HCT116 (cell line): Measurements from ENCODE around the gene PILRA. TPM values are rescaled to one million over a fixed set of nuclear protein-coding genes. Genes with fewer than 3 reads are reported as not detected.
"Not testable (repeated sequence)": the region's sequence is repeated elsewhere in the genome, so short reads cannot be mapped to it uniquely, and the experiment has no call there.

Experiments used
- ATAC-seq: fragments of 200-7000 bp; cut with Tn5 transposase; 2 replicates; pipeline ENCODE4 v1.9.1; 2020; ENCODE audit warnings: mild to moderate bottlenecking, moderate library complexity
- Bru-seq: library from RNA; stranded (reverse); fragments of 400-500 nt; gene quantifications from one replicate; lab custom pipeline; 2021; lab: Mats Ljungman, UMichigan
- BruChase-seq, 2 experiments: library from RNA; stranded (reverse); fragments of 400-500 nt; gene quantifications; one replicate each; lab custom pipeline; 2021; lab: Mats Ljungman, UMichigan
- BruUV-seq: library from RNA; stranded (reverse); fragments of 400-500 nt; replicated peaks from 2 replicates; lab custom pipeline; 2021; lab: Mats Ljungman, UMichigan
- CTCF ChIA-PET: fragments of 300-600 bp; sonication (Branson Sonifier 250); formaldehyde crosslinking; loops from one replicate; lab custom pipeline; 2021; ENCODE audit warnings: antibody characterized with exemption; lab: Charles Lee
- POLR2A ChIA-PET: fragments of 300-600, 350-600 bp; sonication (Branson Sonifier 250); formaldehyde crosslinking; loops from one replicate; lab custom pipeline; 2021; ENCODE audit warnings: antibody characterized with exemption; lab: Charles Lee
- RAD21 ChIA-PET, 2 experiments: fragments of 300-600 bp; sonication (Branson Sonifier 250); formaldehyde crosslinking; loops; one replicate each; lab custom pipeline; 2023; ENCODE audit warnings: low total read pairs in 2 of 2; ENCODE audit not compliant: uncharacterized antibody in 2 of 2, unreplicated experiment in 2 of 2, low non-redundant PET in 1 of 2; lab: Charles Lee
- DNase-seq: peaks from one replicate; pipeline ENCODE4 v3.0.0-alpha.2; 2010; ENCODE audit warnings: low read depth, low spot score
- H2AFZ ChIP-seq: fragments of 200-600 bp; shearing (Covaris generic), sonication (generic); 2 replicates; pipeline ENCODE4 v1.6.1; 2017; ENCODE audit warnings: low read depth, mixed run types, mixed read lengths, antibody characterized with exemption, low read length; ENCODE audit not compliant: poor library complexity, severe bottlenecking
- H3K27ac ChIP-seq: 2 replicates; pipeline ENCODE4 v1.5.1; 2012; ENCODE audit warnings: low read depth, low read length
- H3K27me3 ChIP-seq: fragments of 200-600 bp; sonication (generic); 2 replicates; pipeline ENCODE4 v1.6.1; 2016; ENCODE audit warnings: mixed run types, low read length, mixed read lengths; ENCODE audit not compliant: insufficient read depth
- H3K36me3 ChIP-seq, 2 experiments: fragments of 200-500 bp in 1 of 2; fragments of 200-600 bp in 1 of 2; sonication (Bioruptor generic) in 1 of 2; sonication (generic) in 1 of 2; 2 replicates each; pipeline versions ENCODE4 v1.5.1 to v1.6.1; 2014 to 2016; ENCODE audit warnings: low read length in 2 of 2, inconsistent platforms in 1 of 2, mixed read lengths in 1 of 2, mixed run types in 1 of 2; ENCODE audit not compliant: insufficient read depth in 2 of 2, control insufficient read depth in 1 of 2
- H3K4me1 ChIP-seq, 2 experiments: fragments of 200-600 bp in 1 of 2; sonication (generic) in 1 of 2; 2 replicates each; pipeline versions ENCODE4 v1.5.1 to v1.6.1; 2012 to 2017; ENCODE audit warnings: low read length in 2 of 2, inconsistent platforms in 1 of 2, mild to moderate bottlenecking in 1 of 2, mixed read lengths in 1 of 2, mixed run types in 1 of 2, moderate library complexity in 1 of 2; ENCODE audit not compliant: insufficient read depth in 2 of 2, control insufficient read depth in 1 of 2
- H3K4me2 ChIP-seq: fragments of 200-600 bp; sonication (generic); 2 replicates; pipeline ENCODE4 v1.6.1; 2017; ENCODE audit warnings: mixed run types, low read length, mixed read lengths
- H3K4me3 ChIP-seq, 2 experiments: fragments of 200-600 bp in 1 of 2; sonication (generic) in 1 of 2; replicated peaks in 1 of 2; 2 replicates each; pipeline ENCODE4 v1.5.1; 2011 to 2016; ENCODE audit warnings: low read length in 2 of 2, control low read depth in 1 of 2, low read depth in 1 of 2, mild to moderate bottlenecking in 1 of 2, mixed read lengths in 1 of 2, mixed run types in 1 of 2
- H3K79me2 ChIP-seq: fragments of 200-600 bp; sonication (generic); 2 replicates; pipeline ENCODE4 v1.6.1; 2017; ENCODE audit warnings: mild to moderate bottlenecking, mixed run types, low read length, moderate library complexity, mixed read lengths; ENCODE audit not compliant: insufficient read depth
- H3K9ac ChIP-seq: fragments of 200-600 bp; sonication (generic); 2 replicates; pipeline ENCODE4 v1.6.1; 2016; ENCODE audit warnings: low read length, mixed read lengths
- H3K9me2 ChIP-seq: fragments of 200-600 bp; sonication (generic), shearing (Covaris generic); 2 replicates; pipeline ENCODE4 v1.6.1; 2017; ENCODE audit warnings: mixed run types, mild to moderate bottlenecking, moderate library complexity; ENCODE audit not compliant: insufficient read depth
- H3K9me3 ChIP-seq, 2 experiments: fragments of 200-500 bp in 1 of 2; fragments of 200-600 bp in 1 of 2; sonication (Bioruptor generic) in 1 of 2; sonication (generic) in 1 of 2; 2 replicates each; pipeline ENCODE4 v1.6.1; 2014 to 2017; ENCODE audit warnings: low read length in 2 of 2, mixed read lengths in 2 of 2, inconsistent platforms in 1 of 2, low read depth in 1 of 2, mild to moderate bottlenecking in 1 of 2, mixed run types in 1 of 2, moderate library complexity in 1 of 2; ENCODE audit not compliant: control insufficient read depth in 1 of 2, insufficient read depth in 1 of 2
- H4K20me1 ChIP-seq: fragments of 200-600 bp; sonication (generic), shearing (Covaris generic); 2 replicates; pipeline ENCODE4 v1.6.1; 2017; ENCODE audit warnings: mixed run types, mild to moderate bottlenecking, moderate library complexity; ENCODE audit not compliant: insufficient read depth
- CBX3 ChIP-seq: IDR thresholded peaks from 2 replicates; pipeline ENCODE4 v1.6.1; 2012; ENCODE audit warnings: low read depth
- CTCF ChIP-seq, 3 experiments: fragments of 200-600 bp in 1 of 3; sonication (generic) in 1 of 3; IDR thresholded peaks in 2 of 3; conservative IDR thresholded peaks in 1 of 3; 2 replicates each; pipeline ENCODE4 v1.5.1; 2012 to 2017; ENCODE audit warnings: low read depth in 2 of 3, low read length in 2 of 3, antibody characterized with exemption in 1 of 3, borderline replicate concordance in 1 of 3, control low read depth in 1 of 3, mild to moderate bottlenecking in 1 of 3, mixed read lengths in 1 of 3, mixed run types in 1 of 3, moderate library complexity in 1 of 3; ENCODE audit not compliant: insufficient read depth in 1 of 3
- EGR1 ChIP-seq: IDR thresholded peaks from 2 replicates; pipeline ENCODE4 v1.6.1; 2012; ENCODE audit warnings: low read depth
- ELF1 ChIP-seq: IDR thresholded peaks from 2 replicates; pipeline ENCODE4 v1.6.1; 2012; ENCODE audit warnings: low read depth, borderline replicate concordance
- EZH2 ChIP-seq: fragments of 200-600 bp; sonication (generic); IDR thresholded peaks from 2 replicates; pipeline ENCODE4 v1.6.1; 2017; ENCODE audit warnings: antibody characterized with exemption, mixed run types
- EZH2phosphoT487 ChIP-seq: fragments of 200-600 bp; IDR thresholded peaks from 2 replicates; pipeline ENCODE4 v1.6.1; 2018; ENCODE audit warnings: antibody characterized with exemption, borderline replicate concordance
- JUND ChIP-seq: IDR thresholded peaks from 2 replicates; pipeline ENCODE4 v1.6.1; 2012
- MAX ChIP-seq: IDR thresholded peaks from 2 replicates; pipeline ENCODE4 v1.6.1; 2012
- POLR2A ChIP-seq: IDR thresholded peaks from 2 replicates; pipeline ENCODE4 v1.7.0; 2011; ENCODE audit warnings: borderline replicate concordance; ENCODE audit not compliant: insufficient read depth, insufficient read length; ENCODE audit errors: extremely low read depth
- POLR2AphosphoS5 ChIP-seq: IDR thresholded peaks from 2 replicates; pipeline ENCODE4 v1.6.1; 2011; ENCODE audit warnings: mild to moderate bottlenecking, low read depth, low read length, moderate library complexity
- RAD21 ChIP-seq: IDR thresholded peaks from 2 replicates; pipeline ENCODE4 v1.6.1; 2012; ENCODE audit warnings: low read depth, mild to moderate bottlenecking
- SIN3A ChIP-seq: IDR thresholded peaks from 2 replicates; pipeline ENCODE4 v1.6.1; 2012; ENCODE audit warnings: low read depth
- SP1 ChIP-seq: IDR thresholded peaks from 2 replicates; pipeline ENCODE4 v1.6.1; 2012; ENCODE audit warnings: low read depth
- SRF ChIP-seq: IDR thresholded peaks from 2 replicates; pipeline ENCODE4 v1.6.1; 2012; ENCODE audit warnings: low read depth
- TCF7L2 ChIP-seq: IDR thresholded peaks from 2 replicates; pipeline ENCODE4 v1.7.0; 2011; ENCODE audit warnings: borderline replicate concordance, inconsistent platforms; ENCODE audit not compliant: insufficient read depth, insufficient read length; ENCODE audit errors: extremely low read depth
- YY1 ChIP-seq: IDR thresholded peaks from 2 replicates; pipeline ENCODE4 v1.6.1; 2011; ENCODE audit warnings: low read length, low read depth, moderate library complexity, mild to moderate bottlenecking; ENCODE audit not compliant: insufficient replicate concordance; ENCODE audit errors: extremely low read depth
- ZBTB33 ChIP-seq: IDR thresholded peaks from 2 replicates; pipeline ENCODE4 v1.6.1; 2011; ENCODE audit warnings: mild to moderate bottlenecking, low read length, moderate library complexity; ENCODE audit not compliant: insufficient replicate concordance; ENCODE audit errors: extremely low read depth
- ZFX ChIP-seq: fragments of 450-650 bp; IDR thresholded peaks from 2 replicates; pipeline ENCODE4 v1.6.1; 2017
- ZNF274 ChIP-seq: fragments of 200-500 bp; sonication (Bioruptor generic); IDR thresholded peaks from 2 replicates; pipeline ENCODE4 v1.6.1; 2014; ENCODE audit warnings: mild to moderate bottlenecking, low read depth, low read length, inconsistent platforms
- intact Hi-C: fragments of 100-400 bp; cut with micrococcal nuclease; formaldehyde crosslinking; loops from 2 replicates; pipeline ENCODE4 v1.10.0; 2022
- long read RNA-seq: library from polyadenylated mRNA; unstranded; transcript quantifications from one replicate; pipeline ENCODE4 v2.0.0, GENCODE V29; 2021; ENCODE audit not compliant: unreplicated experiment
- polyA plus RNA-seq: library from polyadenylated mRNA; unstranded; fragments of >200 nt; gene quantifications from 2 replicates; pipeline ENCODE4 v1.2.1, GENCODE V29; 2012; ENCODE audit warnings: missing spikeins
- total RNA-seq: library from RNA; stranded (reverse); gene quantifications from one replicate; pipeline ENCODE4 v1.2.1, GENCODE V29; 2021; ENCODE audit not compliant: unreplicated experiment

The PILRA gene
- 1.8 TPM for total RNA-seq
- 0.17 and 0.94 TPM in 2 replicates for polyA plus RNA-seq
- percentile 32 among the genes with signal in this experiment for Bru-seq, nascent RNA
- BruChase-seq, experiment 1, labeled RNA remaining after a 6-hour chase = percentile 64 among the genes with signal in this experiment
- BruChase-seq, experiment 2, labeled RNA remaining after a 2-hour chase = percentile 47 among the genes with signal in this experiment
- long read RNA-seq = 0 reads

- Histone ChIP-seq H3K9me3 (no peaks in the 10 kb centered on the region), H3K9ac (no peak within 1 kb of the TSS), H3K4me2 (no peak within 1 kb of the TSS), H3K27ac (no peak within 1 kb of the TSS), H3K9me2 (no peaks in the 10 kb centered on the region), H2AFZ (no peak within 1 kb of the TSS), H3K27me3 (no peaks in the 10 kb centered on the region), H3K36me3 (no peaks in the 10 kb centered on the region), H3K4me1 (no peaks in the 10 kb centered on the region), H3K4me3 (no peak within 1 kb of the TSS), H4K20me1 (no peaks in the 10 kb centered on the region), H3K79me2 (no peaks in the 10 kb centered on the region)
- ATAC-seq (no peak), DNase-seq (no peak)
- POLR2A ChIA-PET = no interaction called here
- TF ChIP-seq ZNF274 (no peak), SIN3A (no peak), POLR2AphosphoS5 (no peak), SP1 (no peak), TCF7L2 (no peak), MAX (no peak), YY1 (no peak), JUND (no peak), ZBTB33 (no peak), EZH2phosphoT487 (no peak), SRF (no peak), RAD21 (no peak), ELF1 (no peak), POLR2A (no peak), EZH2 (no peak), CBX3 (no peak), ZFX (no peak), CTCF (IDR thresholded peaks at IDR 0.05 in 2 of 3, conservative IDR thresholded peaks at IDR 0.05 in 1 of 3; ENCODE audit: borderline replicate concordance in 1 of 3, insufficient read depth in 1 of 3, low read depth in 2 of 3, low read length in 2 of 3) (no peak), EGR1 (no peak)
- RAD21 ChIA-PET = no interaction called here
- CTCF ChIA-PET = no interaction called here
- no TSS peak for BruUV-seq
- intact Hi-C loops = no loop called here
Observed at GRCh38 chr7:100373261-100373831, at the start of gene PILRA. Gene PILRA (plus strand): TSS chr7:100373487. CDS start chr7:100373657, 170 bp downstream.

- H2AFZ ChIP-seq, H4K20me1 ChIP-seq, H3K79me2 ChIP-seq, DNase-seq, intact Hi-C loops, H3K4me1 ChIP-seq, BruUV-seq, CTCF ChIA-PET, POLR2A ChIA-PET, H3K9me3 ChIP-seq, H3K9ac ChIP-seq, H3K9me2 ChIP-seq, RAD21 ChIA-PET, H3K36me3 ChIP-seq, H3K27ac ChIP-seq, H3K4me2 ChIP-seq, H3K27me3 ChIP-seq, ATAC-seq, H3K4me3 ChIP-seq: not testable (repeated sequence)
Observed at GRCh38 chr7:100324194-100324593, 49.1 kb upstream of the PILRA start.
